T-helper 9 cell (primary cell): Measurements from ENCODE around the gene IER5.

Experiments
- DNase-seq: peaks from one replicate; pipeline ENCODE4 v3.0.0-alpha.2; 2020

Gene IER5

DNA sequence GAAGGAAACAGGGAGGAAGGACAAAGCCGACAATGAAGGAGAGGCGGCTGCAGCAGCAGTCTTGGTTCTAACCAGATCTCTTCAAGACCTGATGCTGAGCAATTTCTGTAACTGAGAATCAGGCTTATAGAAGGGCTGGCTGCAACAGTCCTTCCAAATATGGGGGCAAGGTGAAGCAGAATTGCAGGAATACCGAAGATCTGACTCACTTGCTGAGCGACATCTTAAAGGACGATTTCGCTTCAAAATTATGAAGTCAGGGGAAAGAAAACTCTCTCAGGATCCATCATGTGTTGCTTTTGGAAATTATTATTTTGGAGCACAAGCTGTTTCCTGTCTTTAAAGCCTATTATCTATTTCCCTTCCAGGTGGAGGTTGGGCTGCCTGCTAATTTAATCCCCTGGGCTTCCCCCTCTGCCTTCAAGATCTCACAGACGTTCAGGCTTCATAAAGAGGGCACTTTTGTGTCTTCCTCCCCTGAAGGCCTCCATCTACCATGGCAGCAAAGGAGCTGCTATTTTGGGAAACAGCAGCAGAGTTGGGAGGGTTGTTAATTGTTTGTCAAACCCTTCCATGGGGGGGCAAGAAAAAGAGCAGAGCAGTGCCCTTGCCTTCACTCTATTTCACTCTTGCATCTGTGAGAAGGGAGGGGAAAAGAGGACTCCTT lies 10.8 kb upstream of the IER5 start:
- no peak for DNase-seq

DNA sequence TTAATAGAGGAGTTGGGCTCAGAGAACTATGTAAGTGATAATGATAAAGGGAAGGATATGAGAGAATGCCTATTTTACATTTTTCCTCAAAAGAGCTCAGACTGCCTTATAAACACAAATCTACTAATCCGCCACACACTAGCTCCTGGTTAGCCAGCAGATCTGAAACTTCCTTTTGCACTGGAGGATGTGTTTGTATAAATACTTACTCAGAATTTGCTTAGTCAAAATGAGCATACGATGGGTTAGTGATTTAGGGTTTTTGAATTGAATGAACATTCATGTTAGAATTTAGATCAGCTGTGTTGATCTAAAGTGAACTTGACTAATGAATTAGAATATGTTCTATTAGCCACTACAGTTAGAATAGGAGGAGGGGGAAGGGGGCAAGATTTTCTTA lies 9.1 kb upstream of the IER5 start:
- no peak for DNase-seq

DNA sequence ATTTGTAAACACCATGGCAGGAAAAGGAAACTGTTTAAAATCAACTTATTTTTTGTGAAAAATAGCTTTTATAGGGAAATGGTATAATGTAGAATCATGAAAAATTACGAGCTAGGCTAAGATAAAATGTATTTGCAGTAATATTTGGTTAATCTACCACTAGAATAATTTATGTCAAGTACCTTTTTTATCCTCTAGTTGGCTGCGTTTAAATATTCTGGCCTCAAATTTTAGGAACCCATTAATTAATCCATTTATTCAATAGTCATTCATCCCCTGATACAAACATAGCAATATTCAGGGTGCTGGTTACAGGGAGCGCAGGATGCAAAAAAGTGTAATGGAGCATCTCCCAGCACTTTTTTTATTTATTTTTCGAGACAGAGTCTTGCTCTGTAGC lies 8.6 kb upstream of the IER5 start:
- DNase-seq, result no peak

DNA sequence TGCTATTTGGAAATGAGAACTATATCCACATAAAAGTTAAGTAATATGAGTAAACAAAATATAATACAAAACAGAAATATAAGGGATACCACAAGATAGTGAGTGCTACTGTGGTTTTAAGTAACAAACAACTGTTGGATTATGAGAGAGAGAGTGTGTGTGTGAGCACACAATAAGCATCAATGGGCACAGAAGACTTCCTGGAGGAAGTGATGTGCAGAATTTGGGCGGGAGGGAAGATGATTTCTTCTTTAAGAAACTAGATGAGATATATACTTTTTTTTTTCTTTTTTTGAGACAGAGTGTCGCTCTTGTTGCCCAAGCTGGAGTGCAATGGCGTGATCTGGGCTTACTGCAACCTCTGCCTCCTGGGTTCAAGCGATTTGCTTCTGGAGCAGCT lies 7.9 kb upstream of the IER5 start:
- no peak for DNase-seq

DNA sequence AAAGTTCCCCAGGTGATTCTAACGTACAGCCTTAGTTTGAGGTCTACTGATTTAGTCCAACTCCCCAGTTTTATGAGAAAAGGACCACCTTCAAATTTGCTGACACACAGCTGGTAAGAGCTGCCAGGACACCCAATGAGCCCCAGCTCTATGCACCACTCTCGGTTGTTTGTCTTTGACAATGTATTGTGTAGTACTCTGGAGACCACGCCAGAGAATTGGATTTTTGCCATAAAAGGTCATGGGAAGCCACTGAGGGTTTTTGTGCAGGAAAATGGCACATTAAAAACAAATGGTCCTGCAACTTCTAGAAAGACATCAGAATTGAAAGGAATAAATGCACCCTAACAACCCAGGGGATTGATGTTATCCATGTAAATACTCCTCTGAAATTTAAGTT lies 7.1 kb upstream of the IER5 start:
- no peak for DNase-seq

DNA sequence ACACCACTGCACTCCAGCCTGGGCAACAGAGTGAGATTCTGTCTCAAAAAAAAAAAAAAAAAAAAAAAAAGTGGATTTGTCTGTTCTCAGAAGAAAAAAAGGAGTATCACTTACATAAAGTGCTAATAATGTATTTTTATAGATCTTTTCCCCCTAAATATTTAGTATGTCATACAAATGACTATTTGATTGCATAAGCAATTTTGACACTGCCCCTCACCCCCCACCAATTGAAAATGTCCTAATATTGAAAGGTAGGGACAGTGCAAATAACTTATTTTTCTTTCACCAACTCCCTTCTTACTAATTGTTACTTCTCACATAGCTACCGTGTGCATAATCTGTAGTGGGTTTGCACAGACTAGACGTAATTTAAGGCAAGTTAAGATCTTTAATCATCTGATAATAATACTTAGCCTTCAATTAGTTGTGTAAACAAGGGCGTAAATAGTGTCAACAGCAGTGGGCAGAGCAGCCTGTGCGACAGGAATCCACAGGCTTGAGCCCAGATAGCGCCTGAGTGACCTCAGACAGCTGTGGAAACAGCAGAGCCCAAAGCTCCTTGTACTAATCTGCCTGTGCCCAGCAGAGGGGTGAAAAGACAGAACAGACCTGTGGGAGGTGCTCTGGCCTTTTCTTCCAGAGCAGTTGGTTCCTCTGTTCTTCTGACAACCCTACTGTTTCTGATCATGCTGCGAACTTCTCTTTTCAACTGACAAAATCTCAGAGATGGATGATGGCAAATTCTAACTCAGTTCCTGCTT lies 4.5 kb upstream of the IER5 start:
- DNase-seq, result peak; percentile 26

DNA sequence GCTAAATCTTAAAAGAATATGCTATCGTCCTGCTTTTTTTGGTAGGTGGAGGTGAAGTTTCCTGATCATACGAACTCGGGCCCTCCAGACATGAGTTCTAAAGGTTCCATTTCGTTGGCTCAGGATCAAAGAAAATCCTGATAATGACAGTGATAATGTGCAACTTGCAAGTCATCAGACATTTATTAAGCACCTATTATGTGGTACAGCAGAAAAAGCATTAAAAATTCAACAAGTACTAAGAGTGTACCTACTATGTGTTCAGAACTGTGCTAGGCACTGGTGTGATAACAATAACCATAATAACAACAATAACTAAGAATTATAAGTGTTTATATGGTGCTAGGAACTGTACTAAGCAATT lies 3.9 kb upstream of the IER5 start:
- DNase-seq, result no peak

DNA sequence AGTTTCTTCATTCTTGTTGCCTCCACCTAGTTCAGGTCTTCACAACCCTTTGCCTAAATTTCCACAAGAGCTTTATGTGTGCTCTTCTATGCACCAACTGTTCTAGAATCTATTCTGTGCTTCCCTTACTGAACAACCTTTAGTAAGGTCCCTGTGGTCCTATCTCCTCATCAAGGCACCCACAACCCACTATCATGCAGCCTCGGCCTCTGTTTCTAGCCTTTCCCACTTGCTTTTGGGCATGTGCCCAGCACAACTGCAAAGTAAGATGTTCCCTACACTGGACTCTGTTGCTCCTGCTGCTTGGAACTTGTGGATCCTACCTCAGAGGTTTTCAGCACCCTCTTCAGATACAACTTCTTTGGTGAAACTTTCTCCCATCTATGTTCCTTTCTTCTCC lies 2.4 kb upstream of the IER5 start:
- no peak for DNase-seq

DNA sequence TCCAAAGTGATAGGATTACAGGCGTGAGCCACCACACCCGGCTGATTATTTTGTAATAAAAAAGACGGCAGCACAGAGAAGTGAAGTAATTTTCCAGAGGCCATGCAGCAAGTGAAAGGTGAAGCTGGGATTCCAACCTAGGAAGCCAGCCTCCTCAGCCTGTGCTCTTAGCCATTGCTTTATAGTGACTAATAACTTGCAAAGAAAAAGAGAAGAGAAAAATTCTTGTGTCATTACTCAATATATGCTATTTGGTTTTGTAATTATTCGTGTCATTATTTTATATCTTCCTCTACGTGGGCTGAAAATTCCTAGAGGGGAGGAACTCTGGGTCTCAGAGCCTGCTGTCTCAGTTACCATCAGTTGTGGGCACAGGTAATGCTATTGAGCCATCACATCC lies 1.6 kb upstream of the IER5 start:
- no peak for DNase-seq

DNA sequence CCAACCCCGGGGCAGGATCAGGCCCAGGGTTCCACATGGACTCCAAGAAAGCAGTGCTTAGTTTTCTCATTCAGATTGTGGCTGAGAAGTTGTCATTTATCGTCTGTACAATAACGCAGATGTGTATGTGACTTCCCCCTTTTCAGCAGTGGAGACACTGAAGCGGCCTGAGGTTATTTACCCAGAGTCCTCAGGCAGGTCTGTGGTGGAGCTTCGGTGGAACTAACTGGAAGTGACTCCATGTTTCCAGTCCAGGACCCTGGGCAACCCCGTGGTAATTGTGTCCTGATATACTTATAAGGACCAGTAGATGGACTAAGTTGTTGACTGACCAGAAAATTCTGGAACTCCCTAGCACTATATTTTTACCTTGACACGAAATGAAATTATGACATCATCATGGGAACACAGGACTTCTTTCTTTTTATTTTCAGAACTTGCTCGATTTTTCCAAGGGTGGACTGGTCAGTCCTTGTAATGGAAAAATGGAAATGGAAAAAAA lies 1.0 kb upstream of the IER5 start:
- DNase-seq, result no peak

DNA sequence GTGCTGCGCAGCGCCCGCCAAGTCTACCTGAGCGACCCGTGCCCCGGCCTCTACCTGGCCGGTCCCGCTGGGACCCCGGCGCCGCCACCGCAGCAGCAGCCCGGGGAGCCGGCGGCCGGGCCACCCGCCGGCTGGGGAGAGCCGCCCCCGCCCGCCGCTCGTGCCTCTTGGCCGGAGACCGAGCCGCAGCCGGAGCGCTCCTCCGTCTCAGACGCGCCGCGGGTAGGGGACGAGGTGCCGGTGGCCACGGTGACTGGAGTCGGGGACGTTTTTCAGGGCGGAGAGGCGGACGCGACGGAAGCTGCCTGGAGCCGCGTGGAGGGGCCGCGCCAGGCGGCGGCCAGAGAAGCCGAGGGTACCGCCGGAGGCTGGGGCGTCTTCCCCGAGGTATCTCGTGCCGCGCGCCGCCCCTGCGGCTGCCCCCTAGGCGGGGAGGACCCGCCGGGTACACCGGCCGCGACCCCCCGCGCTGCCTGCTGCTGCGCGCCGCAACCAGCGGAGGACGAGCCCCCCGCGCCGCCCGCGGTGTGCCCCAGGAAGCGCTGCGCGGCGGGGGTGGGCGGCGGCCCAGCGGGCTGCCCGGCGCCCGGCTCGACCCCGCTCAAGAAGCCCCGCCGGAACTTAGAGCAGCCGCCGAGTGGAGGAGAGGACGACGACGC lies 646 bp downstream of the IER5 start:
- DNase-seq, result peak; percentile 21

DNA sequence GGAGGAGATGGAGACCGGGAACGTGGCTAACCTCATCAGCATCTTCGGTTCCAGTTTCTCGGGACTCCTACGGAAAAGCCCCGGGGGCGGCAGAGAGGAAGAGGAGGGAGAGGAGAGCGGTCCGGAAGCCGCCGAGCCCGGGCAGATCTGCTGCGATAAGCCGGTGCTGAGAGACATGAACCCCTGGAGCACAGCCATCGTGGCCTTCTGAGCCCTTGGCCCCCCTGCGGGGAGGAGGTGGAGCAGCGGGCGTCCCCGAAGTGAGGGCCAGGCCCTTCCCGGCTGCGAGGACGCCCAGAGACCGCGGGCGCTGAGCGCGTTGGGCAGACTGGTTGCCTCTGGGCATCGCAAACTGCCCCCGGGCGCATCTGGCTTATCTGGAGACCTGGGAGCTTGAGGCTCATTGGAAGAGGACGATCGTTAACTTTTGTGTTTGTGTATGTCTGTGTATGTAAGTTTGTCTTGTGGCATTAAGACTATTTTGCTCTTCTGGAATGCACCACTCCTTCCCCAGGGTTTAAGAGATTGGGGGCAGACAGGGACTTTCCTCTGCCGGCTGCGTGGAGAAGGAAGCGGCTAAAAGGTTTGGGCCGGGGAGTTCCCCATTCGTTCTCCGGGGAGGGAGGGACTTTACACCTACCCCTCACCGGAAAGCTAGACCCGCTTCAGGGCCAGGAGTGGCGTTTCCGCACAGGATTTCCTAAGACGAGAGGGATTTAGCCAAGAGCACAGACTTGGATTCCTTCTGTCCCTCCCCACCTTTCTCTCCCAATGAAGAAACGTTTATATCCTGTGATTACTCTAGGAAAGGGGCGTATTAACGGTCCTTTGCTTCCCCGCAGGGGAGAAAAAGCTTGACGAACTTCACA lies 1.4 kb downstream of the IER5 start:
- peak; percentile 69 for DNase-seq

DNA sequence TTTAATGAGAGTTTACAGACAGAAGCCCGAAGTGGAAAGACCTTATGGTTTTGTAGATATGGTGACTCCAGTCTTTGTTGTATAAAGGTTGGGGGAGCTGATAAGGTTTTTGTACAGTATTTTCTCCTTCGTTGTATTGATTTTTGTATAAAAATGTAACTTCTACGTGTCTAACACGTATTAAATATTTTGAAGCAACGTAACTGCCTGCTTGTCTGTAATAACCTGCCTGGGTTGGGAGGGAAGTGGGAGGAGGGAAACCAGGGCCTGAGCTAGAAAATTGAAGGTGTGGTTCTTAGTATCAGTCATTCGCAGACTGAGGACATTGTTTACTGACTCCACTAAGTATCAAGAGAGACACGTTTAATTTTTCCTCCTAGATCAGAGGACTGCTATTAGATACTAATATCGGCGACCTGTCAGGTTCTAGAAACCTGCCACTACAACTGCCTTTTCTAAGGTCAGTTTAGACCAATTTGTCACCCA lies 2.2 kb downstream of the IER5 start:
- peak; percentile 10 for DNase-seq

DNA sequence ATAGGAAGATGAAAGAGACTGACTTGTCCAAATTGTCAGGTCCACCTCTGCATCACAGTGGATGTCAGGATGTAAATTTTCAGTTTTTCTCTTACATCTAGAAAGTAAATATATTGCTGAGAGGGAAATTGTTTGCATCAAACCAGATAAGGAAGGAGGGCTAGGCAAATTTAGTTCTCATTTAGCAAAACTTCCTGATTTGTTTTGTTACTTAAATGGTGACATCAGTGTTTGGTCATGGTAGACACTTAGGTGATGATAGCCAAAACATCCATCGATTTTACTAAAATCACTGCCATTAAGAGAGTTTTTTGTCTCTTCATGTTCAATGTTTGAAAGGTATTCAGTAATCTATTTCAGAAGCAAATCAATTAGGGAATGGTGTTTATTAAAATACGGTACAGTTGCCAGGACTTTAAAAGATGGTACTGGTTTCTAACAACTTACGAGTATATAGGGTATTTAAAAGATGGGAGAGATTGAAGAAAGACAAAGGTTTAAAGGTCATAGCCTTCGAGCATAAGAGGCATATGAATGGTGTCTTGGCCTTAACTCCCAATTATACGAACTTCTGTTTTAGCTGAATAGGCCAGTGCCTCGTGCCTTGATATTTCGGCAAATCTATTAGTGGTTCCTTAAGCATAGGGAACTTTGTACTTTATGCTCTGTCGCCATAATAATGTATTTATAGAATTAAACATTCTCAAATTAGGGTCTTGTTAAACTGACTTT lies 3.0 kb downstream of the IER5 start:
- DNase-seq, result no peak

DNA sequence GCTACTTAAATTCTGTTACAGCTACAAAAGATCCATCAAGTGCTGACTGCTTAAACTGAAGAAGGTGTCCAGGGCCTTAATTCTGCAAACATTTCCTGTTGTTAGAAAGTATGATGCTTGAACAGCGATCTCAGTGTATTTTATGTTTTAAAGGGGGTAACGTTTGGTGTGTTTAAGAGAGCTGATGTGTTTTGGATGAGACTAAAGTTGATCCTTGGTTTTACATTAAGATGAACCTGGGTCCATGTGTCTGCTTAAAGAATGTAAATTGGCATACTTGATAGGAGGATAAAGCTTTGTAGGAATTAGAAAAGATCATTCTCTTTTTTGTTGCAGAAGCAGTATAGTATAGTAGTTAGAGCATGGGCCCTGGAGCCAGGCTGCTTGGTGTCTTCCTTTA lies 3.6 kb downstream of the IER5 start:
- no peak for DNase-seq

DNA sequence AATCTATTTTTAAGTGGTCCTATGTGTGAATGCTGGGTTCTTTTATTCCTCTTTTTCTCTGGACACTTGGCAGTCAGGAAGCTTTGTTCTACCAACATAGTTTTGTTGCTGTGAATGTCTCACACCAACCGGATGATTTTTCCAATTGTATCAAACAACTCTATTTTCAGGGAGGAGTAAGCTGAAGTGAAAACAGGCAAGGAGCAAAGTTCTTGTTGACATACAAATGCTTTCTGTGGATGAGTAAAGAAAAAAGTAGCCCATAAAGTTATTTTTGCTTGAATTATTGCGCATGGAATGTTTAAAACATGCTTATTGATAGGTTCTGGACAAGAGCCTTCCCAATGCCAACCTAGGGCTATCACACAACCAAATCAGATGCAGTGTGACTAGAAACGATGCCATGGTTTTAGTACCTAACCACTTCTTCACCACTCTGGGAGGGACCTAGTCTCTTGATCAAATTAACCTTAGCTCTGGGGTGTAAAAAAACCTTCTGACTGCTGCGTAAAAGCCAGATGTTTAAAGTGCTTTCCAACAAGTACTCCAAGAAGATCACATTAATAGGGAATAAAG lies 4.5 kb downstream of the IER5 start:
- no peak for DNase-seq

DNA sequence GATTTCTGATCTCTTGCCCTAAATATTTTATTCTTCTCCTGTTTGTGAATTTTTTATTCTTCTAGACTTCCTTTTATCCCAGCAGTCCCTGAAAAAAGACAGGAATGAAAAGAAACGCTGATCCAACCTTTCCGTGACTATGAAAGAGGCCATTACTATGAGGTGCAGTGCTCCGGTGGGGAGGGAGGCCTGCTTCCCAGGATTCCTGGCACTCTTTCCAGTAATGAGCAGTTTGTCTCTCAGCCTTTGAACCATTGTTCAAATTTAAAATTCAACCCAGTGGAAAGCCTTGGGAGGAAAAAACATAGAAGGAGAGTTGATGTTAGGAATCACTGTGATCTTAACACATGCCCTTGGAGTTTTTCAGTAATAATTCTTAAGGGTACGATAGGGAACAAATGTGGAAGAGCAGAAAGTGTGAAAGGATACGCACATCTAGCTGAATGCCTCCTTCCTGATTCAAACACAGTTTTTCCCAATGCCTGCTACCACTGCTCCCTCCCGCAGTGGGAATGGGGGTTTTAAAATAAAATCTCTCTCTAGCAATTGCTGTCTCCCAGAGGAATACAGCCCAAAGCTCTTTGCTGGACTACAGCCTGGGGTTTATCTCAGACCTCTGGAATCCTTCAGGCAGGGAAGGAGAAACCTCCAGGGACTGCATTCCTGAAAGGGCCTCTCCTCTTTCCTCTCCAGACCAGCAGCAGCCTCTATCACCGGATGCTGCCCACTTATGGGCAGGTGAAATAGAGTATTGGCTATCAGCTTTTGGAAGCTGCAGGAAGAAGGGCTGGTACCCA lies 6.1 kb downstream of the IER5 start:
- DNase-seq, result no peak

DNA sequence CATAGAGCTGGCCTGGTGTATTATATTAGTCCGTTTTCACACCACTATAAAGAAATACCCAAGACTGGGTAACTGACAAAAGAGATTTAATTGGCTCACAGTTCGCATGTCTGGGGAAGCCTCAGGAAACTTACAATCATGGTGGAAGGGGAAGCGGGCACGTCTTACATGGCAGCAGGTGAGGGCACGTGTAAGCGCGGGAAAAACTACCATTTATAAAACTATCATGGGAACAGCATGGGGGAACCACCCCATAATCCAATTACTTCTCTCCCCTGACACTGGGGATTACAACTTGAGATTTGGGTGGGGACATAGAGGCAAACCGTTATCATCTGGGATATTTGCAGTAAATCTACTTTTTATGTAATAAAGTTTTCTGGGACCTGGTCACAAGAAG lies 6.8 kb downstream of the IER5 start:
- no peak for DNase-seq

DNA sequence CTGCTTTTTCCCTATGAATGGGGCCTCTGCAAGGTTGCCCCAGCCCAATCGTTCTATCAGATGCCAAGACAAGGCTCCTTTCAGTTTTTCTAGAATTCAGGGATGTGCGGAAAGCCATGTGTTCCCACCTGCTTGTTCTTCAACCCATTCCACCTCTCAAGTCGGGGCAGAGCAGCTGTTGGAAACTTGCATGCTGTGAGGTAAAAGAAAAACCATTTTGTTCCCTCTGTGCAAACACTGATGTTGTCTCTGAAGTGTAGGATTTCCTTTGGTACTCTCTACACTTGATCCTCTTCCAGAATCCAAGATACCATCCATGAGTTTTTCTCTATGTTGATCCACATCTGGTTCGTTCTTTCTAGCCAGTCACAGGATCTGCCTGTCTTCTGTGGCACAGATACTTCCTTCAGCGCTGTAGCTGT lies 7.3 kb downstream of the IER5 start:
- no peak for DNase-seq

DNA sequence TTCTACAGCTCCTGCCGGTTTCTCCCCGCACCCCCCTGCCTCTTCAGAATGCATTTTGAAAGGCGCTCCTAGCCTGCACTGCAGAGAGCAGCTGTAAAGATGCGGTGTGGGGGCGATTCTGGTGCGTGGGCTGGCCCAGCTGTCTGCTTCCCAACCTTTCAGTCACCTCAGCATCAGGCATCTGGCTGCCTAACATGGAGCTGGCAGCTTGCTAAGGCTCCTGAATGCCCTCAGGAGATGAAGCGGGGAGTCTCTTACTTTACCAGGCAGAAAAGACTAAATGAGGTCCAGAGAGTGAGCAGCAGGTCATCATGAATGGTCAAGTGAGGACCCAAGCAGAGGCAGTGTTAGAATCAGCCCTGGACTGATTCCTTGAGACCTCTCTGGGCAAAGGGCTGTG lies 8.7 kb downstream of the IER5 start:
- no peak for DNase-seq
